ENCODE measurements around the gene SNX27.

Gene SNX27

DNA sequence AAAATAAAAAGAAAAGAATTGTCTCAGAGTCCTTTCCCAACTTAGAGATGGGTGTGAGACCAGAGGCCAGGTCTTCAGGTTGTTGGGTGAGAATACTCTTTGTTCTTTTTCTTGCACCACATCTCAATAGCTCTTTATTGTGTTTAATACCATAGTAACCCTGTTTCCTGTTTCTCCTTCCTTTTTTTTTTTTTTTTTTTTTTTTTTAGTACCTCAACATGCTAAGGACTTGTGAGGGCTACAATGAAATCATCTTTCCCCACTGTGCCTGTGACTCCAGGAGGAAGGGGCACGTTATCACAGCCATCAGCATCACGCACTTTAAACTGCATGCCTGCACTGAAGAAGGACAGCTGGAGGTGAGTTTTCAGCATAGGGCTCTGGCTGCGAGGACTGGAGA, 80.4 kb downstream of the SNX27 start:
- ChIA-PET POLR2A (interaction anchor here (0.6 kb wide), 1 partner anchor 70 kb away, joined by 3 read pairs; no protein-coding TSS in a partner anchor), CTCF (interaction anchor here (1.3 to 1.4 kb wide), 2 partner anchors 8 to 36 kb away, joined by 3 read pairs; no protein-coding TSS in a partner anchor)
- TF ChIP-seq, protein P1, sequence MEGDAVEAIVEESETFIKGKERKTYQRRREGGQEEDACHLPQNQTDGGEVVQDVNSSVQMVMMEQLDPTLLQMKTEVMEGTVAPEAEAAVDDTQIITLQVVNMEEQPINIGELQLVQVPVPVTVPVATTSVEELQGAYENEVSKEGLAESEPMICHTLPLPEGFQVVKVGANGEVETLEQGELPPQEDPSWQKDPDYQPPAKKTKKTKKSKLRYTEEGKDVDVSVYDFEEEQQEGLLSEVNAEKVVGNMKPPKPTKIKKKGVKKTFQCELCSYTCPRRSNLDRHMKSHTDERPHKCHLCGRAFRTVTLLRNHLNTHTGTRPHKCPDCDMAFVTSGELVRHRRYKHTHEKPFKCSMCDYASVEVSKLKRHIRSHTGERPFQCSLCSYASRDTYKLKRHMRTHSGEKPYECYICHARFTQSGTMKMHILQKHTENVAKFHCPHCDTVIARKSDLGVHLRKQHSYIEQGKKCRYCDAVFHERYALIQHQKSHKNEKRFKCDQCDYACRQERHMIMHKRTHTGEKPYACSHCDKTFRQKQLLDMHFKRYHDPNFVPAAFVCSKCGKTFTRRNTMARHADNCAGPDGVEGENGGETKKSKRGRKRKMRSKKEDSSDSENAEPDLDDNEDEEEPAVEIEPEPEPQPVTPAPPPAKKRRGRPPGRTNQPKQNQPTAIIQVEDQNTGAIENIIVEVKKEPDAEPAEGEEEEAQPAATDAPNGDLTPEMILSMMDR (IDR thresholded peaks at IDR 0.05; ENCODE audit: control extremely low read depth, extremely low read depth, low read depth, missing control alignments) = no peak
- no peak for DNase-seq (ENCODE audit: extremely low spot score)

GRCh38 chr1:151693057-151693651, 81.3 kb downstream of the SNX27 start:
- no peak for DNase-seq (ENCODE audit: extremely low spot score)
- ChIA-PET CTCF (interaction anchor here (1.0 to 1.6 kb wide), 6 partner anchors 9 to 143 kb away, joined by 3 to 4 read pairs (median 3); no protein-coding TSS in a partner anchor), POLR2A (no interaction called here)
- TF ChIP-seq, protein P1 (IDR thresholded peaks at IDR 0.05; ENCODE audit: control extremely low read depth, extremely low read depth, low read depth, missing control alignments) = peak; percentile 50

GRCh38 chr1:151701515-151701914, 89.7 kb downstream of the SNX27 start:
- POLR2A ChIA-PET = no interaction called here

DNA sequence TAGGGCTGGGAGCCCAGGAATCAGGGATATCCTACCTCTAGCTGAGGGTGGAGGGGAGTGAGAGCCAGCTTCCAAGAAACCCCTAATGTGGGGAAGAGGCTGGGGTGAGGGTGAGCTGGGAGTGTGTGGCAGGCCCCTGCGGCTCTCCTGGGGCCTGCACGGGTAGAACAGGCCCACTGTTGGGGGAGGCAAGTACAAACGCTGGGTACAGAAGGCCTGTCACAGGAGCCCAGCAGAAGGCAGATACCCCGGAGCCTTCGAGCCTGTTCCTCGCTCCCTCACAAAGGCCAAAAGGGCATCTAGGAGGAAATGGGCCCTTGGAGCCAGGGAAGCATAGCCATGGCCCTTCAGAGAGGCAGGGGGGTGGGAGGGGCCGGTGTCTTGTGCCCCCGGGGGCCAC, 91.1 kb downstream of the SNX27 start:
- ChIA-PET CTCF (no interaction called here), POLR2A (no interaction called here)
- TF ChIP-seq, protein P1 (IDR thresholded peaks at IDR 0.05; ENCODE audit: control extremely low read depth, extremely low read depth, low read depth, missing control alignments) = no peak
- DNase-seq (ENCODE audit: extremely low spot score) = no peak

More at GRCh38 chr1:151701515-151701914, 89.7 kb downstream of the SNX27 start:
- CTCF ChIA-PET = no interaction called here
- DNase-seq (ENCODE audit: extremely low spot score) = no peak
- TF ChIP-seq, protein P1 (IDR thresholded peaks at IDR 0.05; ENCODE audit: control extremely low read depth, extremely low read depth, low read depth, missing control alignments) = no peak

DNA sequence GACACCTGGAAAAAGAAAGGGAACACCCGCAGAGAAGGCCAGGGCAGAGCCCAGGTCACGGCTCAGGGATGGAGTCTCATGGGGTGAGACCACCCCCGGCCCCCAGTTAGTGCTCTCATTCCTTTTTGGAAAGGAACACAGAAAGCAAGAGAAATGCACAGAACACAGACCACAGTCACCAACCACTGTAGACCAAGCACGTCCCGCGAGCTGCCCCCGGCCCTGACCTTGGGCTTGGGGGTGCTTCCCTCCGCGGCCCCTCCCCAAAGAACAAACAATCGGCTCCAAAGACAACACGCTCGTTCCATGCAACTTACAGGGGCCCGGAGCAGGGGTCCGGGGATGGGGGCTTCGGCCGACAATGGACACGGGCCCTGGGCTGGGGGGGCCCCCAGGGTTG, 92.0 kb downstream of the SNX27 start:
- ChIA-PET CTCF (no interaction called here), POLR2A (no interaction called here)
- TF ChIP-seq, protein P1 (IDR thresholded peaks at IDR 0.05; ENCODE audit: control extremely low read depth, extremely low read depth, low read depth, missing control alignments) = no peak
- no peak for DNase-seq (ENCODE audit: extremely low spot score)

DNA sequence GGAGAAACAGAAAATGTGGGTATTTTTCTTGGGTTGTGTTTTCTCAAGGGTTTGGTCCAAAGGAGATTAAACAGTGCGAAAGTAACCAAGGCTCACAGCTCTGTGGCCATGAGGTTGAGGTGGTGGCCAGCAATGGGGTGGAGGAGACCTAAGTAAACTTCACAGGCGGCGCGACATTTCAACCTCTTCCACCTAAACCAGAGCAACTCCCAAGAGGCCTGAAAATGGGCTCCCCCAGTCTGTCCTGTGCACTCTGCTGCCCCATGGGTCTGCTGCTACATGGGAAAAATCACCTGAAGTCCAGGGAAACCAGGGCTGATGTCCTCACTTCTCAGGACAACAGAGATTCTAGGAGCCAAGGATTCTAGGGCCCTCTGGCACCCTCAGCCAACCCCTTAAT, 92.4 kb downstream of the SNX27 start:
- TF ChIP-seq, protein P1 (IDR thresholded peaks at IDR 0.05; ENCODE audit: control extremely low read depth, extremely low read depth, low read depth, missing control alignments) = no peak
- DNase-seq (ENCODE audit: extremely low spot score) = no peak
- CTCF ChIA-PET = no interaction called here
- POLR2A ChIA-PET = no interaction called here

All from GM10248 (cell line).